GM18870 (cell line): Measurements from ENCODE around the gene GRM5.
A peak's percentile ranks its signal among the peaks of the same experiment; 100 is the strongest.
"Not testable (repeated sequence)": the region's sequence is repeated elsewhere in the genome, so short reads cannot be mapped to it uniquely, and the experiment has no call there.

Experiments
- ATAC-seq: cut with Tn5 transposase; IDR thresholded peaks from one replicate; pipeline ENCODE4 v1.9.1; 2021; ENCODE audit warnings: moderate library complexity; ENCODE audit not compliant: unreplicated experiment

Gene GRM5

DNA sequence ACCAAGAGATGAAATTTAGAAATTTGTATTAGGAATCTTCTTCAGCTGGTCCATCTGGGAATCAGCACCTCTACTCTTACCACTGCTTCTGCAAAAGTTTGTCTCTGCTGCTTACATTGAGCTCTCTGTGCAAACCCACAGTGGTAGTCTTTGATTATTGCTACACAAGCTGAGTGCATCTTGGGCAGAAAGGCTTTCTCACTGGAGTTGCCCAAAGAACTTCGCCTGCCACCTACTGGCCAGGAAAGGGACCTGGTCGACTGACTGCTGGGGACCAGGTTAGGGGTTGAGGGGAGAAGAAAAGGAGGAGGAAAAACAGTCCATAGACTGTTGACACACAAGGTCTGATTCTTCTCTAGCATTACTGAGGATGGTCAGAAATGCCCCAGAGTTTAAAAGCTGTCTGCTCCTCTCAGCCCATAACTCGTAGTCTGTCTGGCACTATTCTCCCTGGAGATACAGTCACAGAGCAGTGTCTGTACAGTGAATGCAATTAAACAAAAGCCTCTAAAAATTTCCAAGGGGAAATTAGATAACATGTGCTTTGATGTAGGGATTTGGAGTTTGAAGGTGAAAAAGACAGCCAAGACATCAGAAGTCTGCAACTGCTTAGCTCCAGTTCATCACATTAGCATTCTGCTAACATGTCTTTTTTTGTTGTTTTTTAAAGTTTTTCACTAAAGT, 513.3 kb downstream of the GRM5 start:
- ATAC-seq = peak; percentile 94

DNA sequence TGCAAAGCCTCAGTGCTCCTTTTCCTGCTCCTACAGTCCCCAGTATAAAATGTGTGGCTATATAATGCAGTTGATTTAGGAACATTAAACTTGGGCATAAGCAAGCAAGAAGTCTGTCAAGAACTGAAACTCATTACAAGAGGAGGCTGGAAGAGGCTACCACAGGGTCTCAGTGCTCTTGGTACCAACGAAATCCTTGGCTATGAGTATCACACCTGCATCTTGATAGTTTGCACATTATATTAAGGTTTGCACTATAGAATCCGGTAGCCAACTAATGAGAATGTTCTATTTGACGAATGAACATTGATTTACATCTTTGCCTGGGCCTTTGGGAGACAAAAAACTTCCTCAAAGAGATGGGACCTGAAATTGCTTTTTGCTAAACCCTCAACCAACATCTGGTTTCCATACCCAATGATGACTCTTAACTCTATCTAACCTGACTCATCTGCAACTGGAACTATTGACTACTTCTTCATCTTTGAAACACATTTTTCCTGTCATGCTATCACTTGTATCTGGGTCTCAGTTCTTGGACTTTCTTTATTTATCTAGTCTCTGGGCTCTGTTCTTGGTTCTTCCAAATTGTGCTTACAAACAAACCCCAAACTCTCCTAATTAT, 521.0 kb downstream of the GRM5 start:
- no peak for ATAC-seq

DNA sequence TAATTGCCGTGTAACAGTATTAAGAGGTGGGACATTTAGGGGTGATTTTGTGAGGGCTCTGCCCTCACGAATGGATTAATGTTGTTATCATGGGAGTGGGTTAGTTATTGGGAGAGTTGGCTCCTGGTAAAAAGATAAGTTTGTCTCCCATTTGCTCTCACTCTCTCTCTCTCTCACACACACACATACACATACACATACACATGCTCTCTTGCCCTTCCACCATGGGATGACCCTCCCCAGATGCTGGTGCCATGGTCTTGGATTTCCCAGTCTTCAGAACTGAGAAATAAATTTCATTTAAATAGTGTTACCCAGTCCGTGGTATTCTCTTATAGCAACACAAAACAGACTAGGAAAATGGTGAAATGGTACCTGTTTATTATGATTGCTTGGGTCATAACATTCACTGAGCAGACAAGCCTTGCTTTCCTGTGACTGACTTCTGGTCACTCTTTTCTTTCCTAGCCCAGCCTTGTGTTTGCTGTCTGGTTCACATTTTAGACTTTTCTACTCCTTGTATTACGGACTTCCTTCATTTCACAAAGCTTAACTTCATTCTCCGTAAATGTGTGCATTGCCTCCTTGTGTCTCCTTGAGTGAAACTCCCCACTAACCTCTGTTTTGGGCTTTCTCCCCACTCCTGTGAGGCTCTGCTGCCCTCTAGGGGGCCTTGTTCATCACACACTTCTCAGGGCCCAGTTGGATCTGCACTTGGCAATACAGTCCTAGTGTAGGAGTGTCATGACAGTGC, 521.7 kb downstream of the GRM5 start:
- ATAC-seq = peak; percentile 98

DNA sequence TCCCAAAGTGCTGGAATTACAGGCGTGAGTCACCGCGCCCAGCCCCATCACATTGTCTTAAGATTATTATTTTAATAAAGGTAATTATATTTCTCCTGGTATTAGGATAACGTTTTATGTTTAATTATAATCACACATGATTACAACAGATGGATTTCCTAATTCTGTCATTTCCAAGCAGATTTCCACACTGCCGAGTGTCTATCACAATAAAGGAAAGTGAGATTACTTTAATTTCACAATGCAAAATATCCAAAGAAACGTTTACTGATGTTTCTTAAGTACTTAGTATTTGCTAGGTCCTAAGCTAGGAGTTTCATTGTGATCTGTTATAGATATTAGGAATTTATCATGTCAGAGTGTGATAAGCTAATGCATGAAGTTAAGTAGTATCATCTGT, 524.8 kb downstream of the GRM5 start:
- no peak for ATAC-seq

DNA sequence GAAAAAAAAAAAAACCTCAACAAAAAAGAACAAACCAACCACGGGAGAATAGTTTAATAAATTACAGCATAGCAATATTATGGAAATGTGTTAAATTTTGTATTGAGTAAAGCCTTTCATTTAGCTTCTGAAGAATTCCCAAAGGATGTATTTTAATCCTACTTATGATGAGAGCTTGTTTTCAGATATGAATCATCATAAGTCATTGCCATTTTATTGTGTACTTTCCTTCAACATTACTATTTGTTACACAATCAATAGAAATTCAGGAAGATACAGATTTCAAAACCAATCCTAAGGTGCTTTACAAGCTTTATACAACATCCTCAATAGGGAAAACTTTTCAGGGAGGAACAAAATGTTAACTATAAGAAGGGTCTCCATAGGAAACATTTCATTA, 527.7 kb downstream of the GRM5 start:
- ATAC-seq = no peak

DNA sequence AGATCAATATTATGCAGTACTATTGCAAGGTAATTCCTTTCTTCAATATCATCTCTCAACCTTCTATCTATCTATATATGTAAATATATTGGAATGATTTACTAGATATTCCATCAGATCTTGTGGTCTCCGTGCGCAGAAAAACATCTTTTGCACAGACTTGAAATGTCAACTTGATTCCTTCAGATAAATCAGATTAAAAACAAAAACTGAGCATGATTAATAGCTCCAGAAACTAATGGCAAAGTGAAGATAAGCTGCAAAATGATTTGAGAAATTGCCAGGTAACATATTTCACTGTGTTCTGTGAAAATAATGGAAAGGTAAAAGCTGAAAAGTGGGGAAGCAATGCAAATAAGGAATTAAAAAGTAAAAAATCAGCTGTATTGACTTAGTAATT, 528.2 kb downstream of the GRM5 start:
- no peak for ATAC-seq

DNA sequence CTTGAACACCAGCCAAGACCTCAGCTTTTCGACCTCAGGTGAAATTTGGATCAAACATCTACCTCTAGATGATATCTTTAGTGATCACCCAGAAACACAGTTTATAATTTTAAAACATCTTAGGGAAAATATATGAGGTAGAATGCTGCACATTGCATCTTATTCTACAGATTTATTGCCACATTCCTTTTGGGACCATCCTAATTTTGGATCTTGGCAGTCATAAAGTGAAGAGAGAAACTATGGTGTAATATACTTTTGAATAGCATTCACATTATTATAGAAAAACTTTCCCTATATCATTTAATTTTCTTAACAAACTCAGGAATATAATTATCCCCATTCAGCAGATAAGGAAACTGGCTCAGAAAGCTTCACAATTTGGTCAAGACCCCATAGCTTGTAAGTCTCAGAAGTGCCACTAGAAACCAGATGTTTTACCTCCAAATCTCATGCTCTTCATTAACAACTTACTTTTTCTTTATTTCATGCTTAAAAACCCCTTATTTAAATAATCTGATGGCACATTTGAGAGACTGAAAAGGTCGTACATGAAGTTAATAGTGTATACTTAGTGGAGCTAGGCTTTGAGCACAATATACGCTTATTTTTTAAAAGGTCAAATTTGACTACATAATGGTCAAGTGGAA, 529.0 kb downstream of the GRM5 start:
- no peak for ATAC-seq

DNA sequence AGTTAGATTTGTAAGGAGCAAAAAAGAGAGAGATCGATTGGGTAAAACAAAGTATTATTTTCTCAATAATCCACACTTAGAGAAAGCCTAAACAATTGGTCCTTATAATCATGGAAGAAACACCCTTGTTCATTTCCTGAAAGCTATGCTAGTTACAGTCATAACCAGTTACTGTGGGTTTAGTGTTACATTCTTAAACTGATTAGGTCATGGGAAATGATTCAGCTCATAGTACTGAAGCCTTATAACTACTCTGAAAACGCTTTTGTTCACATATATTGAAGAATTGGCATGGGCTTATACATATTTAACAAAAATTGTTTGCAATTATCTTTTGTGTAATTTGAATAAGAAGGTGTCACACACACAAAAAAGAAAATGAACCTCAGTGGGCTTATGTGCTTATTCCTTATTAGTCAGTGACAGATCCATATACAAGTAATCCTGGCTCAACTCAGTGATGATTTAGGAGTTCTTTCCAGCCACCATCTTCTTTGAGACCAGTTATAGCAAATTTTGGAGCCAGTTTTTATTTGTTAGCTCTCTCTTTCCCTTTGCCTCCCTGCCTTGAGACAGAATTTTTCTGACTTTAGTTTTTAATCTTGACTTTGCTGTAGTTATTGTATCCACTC, 529.8 kb downstream of the GRM5 start:
- ATAC-seq = peak; percentile 98

DNA sequence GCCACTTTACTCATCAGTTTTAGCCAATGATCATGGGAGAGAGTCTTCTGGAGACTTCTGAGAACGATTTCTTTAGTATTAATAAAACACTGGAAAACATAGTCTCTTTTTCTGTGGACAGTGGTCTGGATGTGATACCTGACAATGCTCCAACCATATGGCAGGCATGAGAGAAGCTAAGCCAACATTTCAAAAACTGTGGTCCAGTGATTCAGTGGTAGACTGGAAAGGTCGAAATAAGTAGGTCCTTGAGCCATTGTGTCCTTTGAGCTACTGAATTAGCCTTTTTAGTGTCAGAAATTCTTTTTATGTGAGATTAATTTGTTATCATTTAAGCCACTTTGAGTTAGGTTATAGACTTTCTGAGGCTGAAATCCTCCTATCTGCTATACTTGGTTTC, 530.5 kb downstream of the GRM5 start:
- no peak for ATAC-seq

DNA sequence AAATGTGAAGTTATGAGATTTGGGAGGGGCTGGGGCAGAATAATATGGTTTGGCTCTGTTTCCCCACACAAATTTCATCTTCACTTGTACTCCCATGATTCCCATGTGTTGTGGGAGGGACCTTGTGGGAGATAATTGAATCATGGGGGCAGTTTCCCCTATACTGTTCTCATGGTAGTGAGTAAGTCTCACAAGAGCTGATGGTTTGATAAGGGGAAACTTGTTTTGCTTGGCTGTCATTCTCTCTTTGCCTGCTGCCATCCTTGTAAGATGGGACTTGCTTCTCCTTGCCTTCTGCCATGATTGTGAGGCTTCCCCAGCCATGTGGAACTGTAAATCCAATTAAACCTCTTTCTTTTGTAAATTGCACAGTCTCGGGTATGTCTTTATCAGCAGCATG, 531.1 kb downstream of the GRM5 start:
- not testable (repeated sequence) for ATAC-seq

DNA sequence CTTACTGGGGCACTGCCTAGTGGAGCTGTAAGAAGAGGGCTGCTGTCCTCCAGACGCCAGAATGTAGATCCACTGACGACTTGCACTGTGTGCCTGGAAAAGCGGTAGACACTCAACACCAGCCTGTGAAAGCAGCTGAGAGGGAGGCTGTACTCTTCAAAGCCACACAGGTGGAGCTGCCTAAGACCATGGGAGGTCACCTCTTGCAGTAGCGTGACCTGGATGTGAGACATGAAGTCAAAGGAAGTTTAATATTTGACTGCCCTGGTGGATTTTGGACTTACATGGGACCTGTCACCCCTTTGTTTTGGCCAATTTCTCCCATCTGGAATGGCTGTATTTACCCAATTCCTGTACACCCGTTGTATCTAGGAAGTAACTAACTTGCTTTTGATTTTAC, 531.6 kb downstream of the GRM5 start:
- ATAC-seq = no peak

DNA sequence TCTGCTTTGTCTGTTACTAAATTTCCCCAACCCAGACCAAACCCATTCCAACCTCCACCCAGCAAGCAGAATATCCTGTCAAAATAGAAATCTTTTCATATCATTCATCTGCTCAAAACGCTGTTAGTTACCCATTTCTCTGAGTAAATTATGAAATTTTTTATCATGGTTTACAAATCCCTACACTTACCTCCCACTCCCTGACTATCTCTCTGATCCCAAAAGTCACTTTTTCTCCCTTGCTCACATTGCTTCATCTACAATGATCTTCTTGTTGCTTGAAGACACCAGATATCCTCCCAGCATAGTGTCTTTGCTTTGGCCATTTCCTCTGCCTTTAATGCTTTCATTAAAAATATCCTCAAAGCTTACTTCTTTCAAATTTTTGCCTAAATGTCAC, 532.8 kb downstream of the GRM5 start:
- no peak for ATAC-seq

DNA sequence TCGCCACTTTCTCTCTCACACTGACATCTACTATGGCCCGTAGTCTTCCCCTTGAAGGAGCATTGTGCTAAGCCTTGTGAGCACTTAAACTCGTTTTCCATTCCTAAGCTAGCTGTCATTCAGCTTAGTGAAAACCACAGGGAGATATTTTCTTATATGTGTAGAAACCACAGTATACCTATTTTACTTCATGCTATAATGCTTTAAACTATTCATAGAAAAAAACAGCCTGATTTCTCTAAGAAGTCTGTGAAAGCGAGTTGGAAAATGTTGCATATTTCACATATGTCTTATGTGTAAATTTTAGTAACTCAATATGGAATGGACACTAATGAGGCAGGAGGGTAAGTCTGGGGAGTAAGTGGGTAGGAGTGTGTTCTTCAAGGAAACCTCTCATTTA, 534.0 kb downstream of the GRM5 start:
- ATAC-seq = no peak

DNA sequence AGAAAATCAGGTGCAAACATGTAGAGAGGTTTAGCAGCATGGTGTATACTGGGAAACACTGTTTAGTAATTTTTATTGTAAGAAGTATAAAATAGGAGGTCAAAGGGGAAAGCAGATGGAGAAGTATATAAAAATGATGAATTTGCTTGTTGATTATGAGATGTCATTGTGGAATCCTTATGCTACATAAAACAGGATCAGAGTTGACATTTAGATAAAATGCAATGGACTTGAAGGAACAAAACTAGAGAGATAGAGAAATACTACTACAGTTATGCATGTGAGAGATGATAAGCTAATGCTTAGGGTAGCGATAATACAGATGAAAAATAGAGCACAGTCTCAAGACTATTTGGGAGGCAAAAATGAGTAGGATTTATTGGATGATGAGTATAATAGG, 536.4 kb downstream of the GRM5 start:
- ATAC-seq = no peak

DNA sequence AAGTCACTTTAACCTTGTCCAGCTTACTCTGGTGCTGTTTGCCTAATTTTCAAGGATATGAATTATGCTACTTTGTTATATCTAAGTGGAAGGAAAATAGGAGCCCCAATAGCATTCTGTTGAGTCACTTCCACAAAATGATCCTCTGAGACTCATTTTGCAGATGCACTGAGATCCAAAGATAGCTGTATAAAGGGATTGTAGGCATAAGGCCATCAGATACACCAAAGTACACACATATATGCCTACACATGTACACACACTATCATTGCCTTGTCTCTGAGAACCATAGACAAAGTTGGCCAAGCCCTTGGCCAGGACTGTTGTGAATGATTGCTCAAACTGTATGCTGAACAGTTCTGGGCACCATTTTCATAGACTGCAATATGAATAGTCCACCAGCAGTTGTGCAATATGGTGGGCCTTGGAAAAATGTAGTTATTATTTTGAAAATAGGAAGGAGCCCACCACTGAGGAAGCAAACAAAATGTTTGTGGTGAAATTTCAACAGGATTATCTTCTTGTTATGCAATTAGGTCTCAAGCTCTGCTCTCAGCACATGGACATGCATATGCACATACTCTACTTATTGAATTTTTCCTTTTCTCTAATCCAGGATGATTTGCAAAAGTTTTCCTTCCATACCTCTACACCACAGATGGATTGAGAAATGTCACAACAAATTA, 542.3 kb downstream of the GRM5 start:
- ATAC-seq = no peak

DNA sequence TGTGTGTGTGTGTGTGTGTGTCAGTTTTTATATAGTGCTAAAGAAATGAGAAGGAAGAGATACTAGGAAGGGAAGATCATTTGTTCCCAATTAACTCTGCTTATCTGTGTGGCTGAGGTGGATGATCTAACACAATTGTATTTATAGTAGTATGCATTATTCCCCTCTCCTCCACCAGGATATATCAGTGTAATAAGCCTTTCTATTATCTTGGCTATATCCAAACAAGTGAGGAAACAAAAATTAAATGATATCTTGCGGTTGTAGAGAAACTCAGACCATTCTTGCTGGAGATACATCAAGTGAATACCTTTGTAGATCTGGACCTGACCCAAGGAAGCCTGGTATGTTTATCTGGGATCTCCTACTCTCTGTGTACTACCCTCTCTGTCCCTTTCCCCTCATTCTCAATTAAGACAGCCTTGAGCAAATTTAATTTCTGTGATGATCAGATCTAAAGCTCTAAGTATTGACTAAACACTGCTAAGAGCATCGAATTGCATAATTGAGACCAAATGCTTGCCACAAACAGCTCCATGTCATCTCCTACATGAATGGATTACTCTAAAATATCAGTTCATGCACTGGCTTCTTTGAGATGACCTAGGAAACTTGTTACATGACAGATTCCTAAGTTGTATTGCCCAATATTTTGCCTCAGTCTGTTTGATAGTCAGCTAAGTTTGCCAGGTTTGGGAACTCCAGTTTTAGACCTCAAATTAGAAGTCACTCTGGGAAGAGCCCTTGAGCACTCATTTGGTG, 543.0 kb downstream of the GRM5 start:
- ATAC-seq = no peak

DNA sequence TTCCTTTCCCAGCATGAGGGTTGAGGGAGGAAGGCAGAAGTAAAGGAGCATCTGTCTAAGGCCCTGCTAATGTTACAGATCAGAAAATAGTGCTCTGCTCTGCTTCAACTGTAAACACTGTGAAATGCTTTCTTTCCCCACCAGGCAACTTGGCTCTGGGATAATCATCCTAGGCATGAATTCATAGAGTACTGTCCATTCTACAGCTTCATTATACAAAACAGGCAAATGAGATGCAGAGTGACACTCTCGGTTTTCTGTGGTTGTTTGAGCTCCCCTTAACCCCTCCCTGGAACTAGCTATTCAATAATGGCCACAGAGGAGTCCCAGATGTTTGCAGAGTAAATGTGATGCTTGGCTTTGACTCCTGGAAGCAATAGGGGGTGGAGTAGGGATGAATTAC, 544.0 kb downstream of the GRM5 start:
- ATAC-seq = no peak

DNA sequence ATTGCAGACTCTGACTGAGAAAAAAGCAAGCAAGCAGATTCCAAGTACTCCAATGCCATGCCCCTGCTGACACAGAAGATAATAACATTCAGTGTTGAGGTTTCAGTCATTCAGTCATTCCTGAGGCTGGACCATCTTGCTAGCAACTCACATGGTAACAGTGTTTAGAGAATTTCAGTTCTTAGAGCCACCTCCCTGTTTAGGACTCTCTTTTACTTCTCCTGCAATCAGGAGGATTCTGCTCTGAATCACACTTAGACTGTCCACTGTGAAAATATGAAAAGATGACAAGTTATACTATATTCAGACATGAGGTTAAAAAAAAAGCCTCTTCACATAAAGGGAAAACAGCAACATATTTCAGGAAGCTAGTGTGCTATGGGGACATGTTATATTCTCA, 544.4 kb downstream of the GRM5 start:
- ATAC-seq = no peak

DNA sequence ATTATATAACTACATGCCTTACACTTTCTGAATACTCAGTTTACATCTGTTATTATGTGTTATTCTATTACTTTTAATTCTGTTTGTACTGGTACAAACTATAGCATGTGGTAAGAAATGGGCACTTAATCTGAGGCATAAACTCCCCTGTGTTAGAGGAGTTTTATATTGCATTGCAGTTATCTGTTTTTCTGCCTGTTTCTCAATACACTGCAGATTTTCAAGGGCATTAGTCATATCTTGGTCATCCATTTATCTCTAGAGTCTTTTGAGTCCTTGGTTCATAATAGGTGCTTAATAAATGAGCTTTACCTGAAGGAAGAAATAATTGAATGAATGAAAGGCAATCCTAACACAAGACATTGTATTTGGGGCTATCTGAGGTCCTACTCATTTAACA, 545.4 kb downstream of the GRM5 start:
- no peak for ATAC-seq

DNA sequence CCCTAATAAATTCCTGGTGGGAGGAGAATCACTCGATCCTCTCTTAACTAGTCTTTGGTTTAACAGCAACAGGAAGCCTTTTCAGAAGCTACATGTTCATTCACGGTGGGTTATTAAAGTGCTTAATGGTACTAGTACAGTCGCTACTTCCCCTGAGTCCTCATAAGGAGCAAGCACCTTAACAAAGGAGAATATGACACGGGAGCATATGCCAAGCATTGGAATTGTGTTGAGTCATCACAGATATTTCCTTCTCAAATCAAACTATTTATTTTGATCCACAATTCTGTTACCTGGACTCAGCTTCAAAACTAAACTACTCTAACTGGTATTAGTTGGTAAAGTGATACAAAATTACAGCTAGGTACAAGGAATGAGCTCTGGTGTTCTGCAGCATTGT, 550.8 kb downstream of the GRM5 start:
- no peak for ATAC-seq
